PC-9 (cell line): Measurements from ENCODE around the gene INSYN2B.

ENCODE experiments used
- EZH2 ChIP-seq: fragments of 200-600 bp; sonication (generic); IDR thresholded peaks from 2 replicates; pipeline ENCODE4 v1.8.0; 2017; ENCODE audit warnings: antibody characterized with exemption, low read depth
- TF ChIP-seq, protein P1 (sequence below): fragments of 200-600 bp; sonication (generic); conservative IDR thresholded peaks from 2 replicates; pipeline ENCODE4 v1.6.1; 2017; ENCODE audit warnings: mixed run types, antibody characterized with exemption, mild to moderate bottlenecking, moderate library complexity

DNA sequence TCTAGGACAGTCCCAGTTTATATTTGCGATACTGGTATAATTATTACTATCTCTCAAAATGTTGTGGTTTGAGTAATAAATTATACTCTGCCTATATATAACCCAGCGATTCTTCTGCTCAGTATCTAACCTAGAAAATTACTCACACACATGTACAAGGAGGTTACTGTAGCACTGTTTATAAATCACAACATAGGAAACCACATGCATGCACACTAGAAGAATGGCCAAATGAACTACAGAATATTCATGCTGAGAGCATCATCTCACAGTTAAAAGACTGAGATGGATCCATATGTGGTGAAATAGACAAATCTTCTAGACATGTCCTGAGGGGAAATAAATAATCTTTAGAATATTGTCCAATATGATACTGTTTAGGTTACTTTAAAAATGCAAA is 62.1 kb downstream of the INSYN2B start:
- TF ChIP-seq, protein P1, sequence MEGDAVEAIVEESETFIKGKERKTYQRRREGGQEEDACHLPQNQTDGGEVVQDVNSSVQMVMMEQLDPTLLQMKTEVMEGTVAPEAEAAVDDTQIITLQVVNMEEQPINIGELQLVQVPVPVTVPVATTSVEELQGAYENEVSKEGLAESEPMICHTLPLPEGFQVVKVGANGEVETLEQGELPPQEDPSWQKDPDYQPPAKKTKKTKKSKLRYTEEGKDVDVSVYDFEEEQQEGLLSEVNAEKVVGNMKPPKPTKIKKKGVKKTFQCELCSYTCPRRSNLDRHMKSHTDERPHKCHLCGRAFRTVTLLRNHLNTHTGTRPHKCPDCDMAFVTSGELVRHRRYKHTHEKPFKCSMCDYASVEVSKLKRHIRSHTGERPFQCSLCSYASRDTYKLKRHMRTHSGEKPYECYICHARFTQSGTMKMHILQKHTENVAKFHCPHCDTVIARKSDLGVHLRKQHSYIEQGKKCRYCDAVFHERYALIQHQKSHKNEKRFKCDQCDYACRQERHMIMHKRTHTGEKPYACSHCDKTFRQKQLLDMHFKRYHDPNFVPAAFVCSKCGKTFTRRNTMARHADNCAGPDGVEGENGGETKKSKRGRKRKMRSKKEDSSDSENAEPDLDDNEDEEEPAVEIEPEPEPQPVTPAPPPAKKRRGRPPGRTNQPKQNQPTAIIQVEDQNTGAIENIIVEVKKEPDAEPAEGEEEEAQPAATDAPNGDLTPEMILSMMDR, result no peak
- no peak for TF ChIP-seq EZH2
